ENCODE results near the gene RGS16. TPM values are rescaled to one million over a fixed set of nuclear protein-coding genes. Genes with fewer than 3 reads are reported as not detected.

Gene RGS16
- total and polyA plus RNA-seq, 8 donors = 3.5 to 11.0 (median 6.3) TPM

GRCh38 chr1:182600745-182601415, 3.3 kb downstream of the RGS16 start:
- peaks cover 9 to 52% of the 10 kb centered on the region in 2 donors for H3K4me1 ChIP-seq
- no peaks in the 10 kb centered on the region for H3K9me3 ChIP-seq
- intact Hi-C loops (cut with DNase I) = loop anchor here (2.0 to 5.0 kb wide), 2 partner anchors 181 to 182 kb away; no protein-coding TSS in a partner anchor
- ATAC-seq (no peak), DNase-seq (no peak)
- H3K27ac ChIP-seq = no peak overlapping the region
- H3K4me3 ChIP-seq = peak overlapping the region in 1 of 2 donors; percentile 57
- TF ChIP-seq CTCF (IDR thresholded peaks at IDR 0.05) = no peak
- peaks cover 0 to 15% of the 10 kb centered on the region in 2 donors for H3K36me3 ChIP-seq
- H3K27me3 ChIP-seq = peaks cover 0 to 19% of the 10 kb centered on the region in 2 donors

- Histone ChIP-seq H3K9me3 (no peaks in the 10 kb centered on the region), H3K4me1 (peaks cover 9 to 57% of the 10 kb centered on the region in 2 donors), H3K27ac (no peak overlapping the region), H3K4me3 (no peak overlapping the region), H3K36me3 (peaks cover 0 to 15% of the 10 kb centered on the region in 2 donors), H3K27me3 (peaks cover 0 to 19% of the 10 kb centered on the region in 2 donors)
- ATAC-seq = no peak
- intact Hi-C loops (cut with DNase I) = loop anchor here (2.0 to 5.0 kb wide), 2 partner anchors 182 to 183 kb away; no protein-coding TSS in a partner anchor
- no peak for DNase-seq
- TF ChIP-seq CTCF (IDR thresholded peaks at IDR 0.05) = no peak
These were observed 4.0 kb downstream of the RGS16 start for GRCh38 chr1:182600036-182600713.

- peaks cover 0 to 15% of the 10 kb centered on the region in 2 donors for H3K36me3 ChIP-seq
- H3K4me1 ChIP-seq = peaks cover 6 to 60% of the 10 kb centered on the region in 2 donors
- H3K27me3 ChIP-seq = peaks cover 0 to 14% of the 10 kb centered on the region in 2 donors
- H3K9me3 ChIP-seq = no peaks in the 10 kb centered on the region
- no peak for DNase-seq
- H3K27ac ChIP-seq = no peak overlapping the region
- TF ChIP-seq CTCF (IDR thresholded peaks at IDR 0.05) = peak in 1 of 2 donors; percentile 23
- no peak overlapping the region for H3K4me3 ChIP-seq
- intact Hi-C loops (cut with DNase I) = no loop called here
- no peak for ATAC-seq
These were observed 4.8 kb downstream of the RGS16 start for GRCh38 chr1:182599339-182599738.

DNA sequence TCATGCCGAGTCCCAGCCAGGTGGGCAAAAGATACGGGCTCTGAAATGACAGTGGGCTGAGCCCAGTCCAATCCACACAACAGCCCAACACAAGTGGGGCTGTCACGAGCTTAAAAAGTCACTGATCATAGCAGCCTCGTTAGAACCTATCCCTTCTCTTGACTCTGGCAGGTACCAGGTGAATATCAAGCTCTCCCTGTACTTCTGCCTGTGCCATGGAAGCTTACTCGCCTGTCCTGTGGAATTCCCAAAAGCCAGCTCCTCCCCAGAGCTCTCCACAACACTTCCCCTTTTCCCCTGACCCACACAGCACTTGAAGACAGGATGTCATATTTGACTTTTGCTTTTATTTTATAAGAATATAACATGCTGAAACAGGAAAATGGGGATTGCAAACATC, 5.9 kb downstream of the RGS16 start:
- Histone ChIP-seq H3K36me3 (peaks cover 0 to 15% of the 10 kb centered on the region in 2 donors), H3K4me1 (peaks cover 5 to 52% of the 10 kb centered on the region in 2 donors), H3K27me3 (peaks cover 0 to 4% of the 10 kb centered on the region in 2 donors), H3K9me3 (no peaks in the 10 kb centered on the region), H3K4me3 (no peak overlapping the region), H3K27ac (no peak overlapping the region)
- intact Hi-C loops (cut with DNase I) = no loop called here
- no peak for TF ChIP-seq CTCF (IDR thresholded peaks at IDR 0.05)
- ATAC-seq (no peak), DNase-seq (no peak)

DNA sequence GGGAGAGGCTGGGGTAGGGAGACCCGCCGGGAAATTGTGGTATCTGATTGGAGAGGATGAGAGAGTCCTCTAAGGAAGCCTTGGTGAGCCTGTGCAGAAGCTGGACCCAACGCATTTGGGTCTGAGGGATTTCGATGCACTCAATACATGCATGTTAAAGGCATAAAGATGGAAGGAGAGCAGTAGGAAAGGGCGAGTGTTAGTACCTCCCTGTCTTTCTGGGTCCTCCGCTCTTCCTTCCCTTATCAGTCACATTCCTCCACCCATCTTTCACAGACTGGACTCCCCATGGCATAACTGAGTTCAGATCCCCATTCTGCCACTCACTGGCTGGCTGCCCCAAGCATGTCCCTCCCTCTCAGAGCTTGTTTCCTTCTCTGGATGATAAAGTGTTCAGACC, 7.3 kb downstream of the RGS16 start:
- Histone ChIP-seq H3K4me3 (no peak overlapping the region), H3K9me3 (no peaks in the 10 kb centered on the region), H3K27ac (no peak overlapping the region), H3K27me3 (no peaks in the 10 kb centered on the region), H3K36me3 (peaks cover 0 to 15% of the 10 kb centered on the region in 2 donors), H3K4me1 (peaks cover 5 to 50% of the 10 kb centered on the region in 2 donors)
- intact Hi-C loops (cut with DNase I) = no loop called here
- TF ChIP-seq CTCF (IDR thresholded peaks at IDR 0.05) = no peak
- ATAC-seq (no peak), DNase-seq (no peak)
